Neural progenitor cell (in vitro differentiated cells): ENCODE data around the gene FOXO6. TPM values are rescaled to one million over a fixed set of nuclear protein-coding genes. Genes with fewer than 3 reads are reported as not detected.

Experiments
- DNase-seq: peaks from one replicate; pipeline ENCODE4 v3.0.0-alpha.2; 2016; ENCODE audit warnings: low spot score
- H2AFZ ChIP-seq: fragments of 200-600 bp; sonication (generic); replicated peaks from 2 replicates; pipeline ENCODE4 v1.6.1; 2016; ENCODE audit warnings: antibody characterized with exemption
- H3F3A ChIP-seq: fragments of 200-600 bp; sonication (generic); 2 replicates; pipeline ENCODE4 v1.6.1; 2016; ENCODE audit warnings: antibody characterized with exemption, low read depth
- H3K27ac ChIP-seq: fragments of 200-600 bp; sonication (generic); 2 replicates; pipeline ENCODE4 v1.5.1; 2016; ENCODE audit warnings: mild to moderate bottlenecking
- H3K27me3 ChIP-seq: fragments of 200-600 bp; sonication (generic); 2 replicates; pipeline ENCODE4 v1.6.1; 2016; ENCODE audit warnings: mild to moderate bottlenecking, moderate library complexity
- H3K36me3 ChIP-seq: fragments of 200-600 bp; sonication (generic); 2 replicates; pipeline ENCODE4 v1.5.1; 2016
- H3K4me1 ChIP-seq: fragments of 200-600 bp; sonication (generic); 2 replicates; pipeline ENCODE4 v1.6.1; 2016; ENCODE audit warnings: mixed run types
- H3K4me2 ChIP-seq: fragments of 200-600 bp; sonication (generic); 2 replicates; pipeline ENCODE4 v1.6.1; 2016
- H3K4me3 ChIP-seq: fragments of 200-600 bp; sonication (generic); 2 replicates; pipeline ENCODE4 v1.5.1; 2016
- H3K79me2 ChIP-seq: fragments of 200-600 bp; sonication (generic); 2 replicates; pipeline ENCODE4 v1.6.1; 2016; ENCODE audit warnings: low read depth
- H3K9ac ChIP-seq: fragments of 200-600 bp; sonication (generic); 2 replicates; pipeline ENCODE4 v1.6.1; 2016
- H3K9me3 ChIP-seq: fragments of 200-600 bp; sonication (generic); 2 replicates; pipeline ENCODE4 v1.5.1; 2016; ENCODE audit warnings: low read depth
- H4K20me1 ChIP-seq: fragments of 200-600 bp; sonication (generic); 2 replicates; pipeline ENCODE4 v1.6.1; 2016; ENCODE audit warnings: low read depth
- H3K27ac Mint-ChIP-seq: 3 replicates; pipeline ENCODE4 v1.8.0; 2021; ENCODE audit warnings: mixed read lengths
- H3K27me3 Mint-ChIP-seq: 2 replicates; pipeline ENCODE4 v1.8.0; 2022; ENCODE audit warnings: low read depth, mild to moderate bottlenecking, inconsistent platforms, moderate library complexity, mixed read lengths; ENCODE audit not compliant: insufficient read depth
- H3K36me3 Mint-ChIP-seq: 3 replicates; pipeline ENCODE4 v1.8.0; 2021; ENCODE audit warnings: mixed read lengths
- H3K4me1 Mint-ChIP-seq: 3 replicates; pipeline ENCODE4 v1.8.0; 2021; ENCODE audit warnings: mixed read lengths
- H3K4me3 Mint-ChIP-seq: 3 replicates; pipeline ENCODE4 v1.8.0; 2021; ENCODE audit warnings: mild to moderate bottlenecking, moderate library complexity, mixed read lengths
- H3K9me3 Mint-ChIP-seq: 3 replicates; pipeline ENCODE4 v1.8.0; 2020; ENCODE audit warnings: mixed read lengths
- EZH2 ChIP-seq: fragments of 200-600 bp; sonication (generic); IDR thresholded peaks from 2 replicates; pipeline ENCODE4 v1.6.1; 2017; ENCODE audit warnings: antibody characterized with exemption, mild to moderate bottlenecking, moderate library complexity
- EZH2phosphoT487 ChIP-seq: fragments of 200-600 bp; sonication (generic); IDR thresholded peaks from 2 replicates; pipeline ENCODE4 v1.6.1; 2017; ENCODE audit warnings: antibody characterized with exemption
- total RNA-seq: library from RNA; depleted of rRNA; stranded (reverse); fragments of >200 nt; gene quantifications from 2 replicates; pipeline ENCODE4 v1.2.3, GENCODE V29; 2015; ENCODE audit warnings: low replicate concordance
- TF ChIP-seq, protein P1 (sequence below): fragments of 200-600 bp; sonication (generic); IDR thresholded peaks from 2 replicates; pipeline ENCODE4 v1.5.1; 2017; ENCODE audit warnings: antibody characterized with exemption, mild to moderate bottlenecking

FOXO6 gene
- total RNA-seq, 1 donor from 2014 or later, result not detected

DNA sequence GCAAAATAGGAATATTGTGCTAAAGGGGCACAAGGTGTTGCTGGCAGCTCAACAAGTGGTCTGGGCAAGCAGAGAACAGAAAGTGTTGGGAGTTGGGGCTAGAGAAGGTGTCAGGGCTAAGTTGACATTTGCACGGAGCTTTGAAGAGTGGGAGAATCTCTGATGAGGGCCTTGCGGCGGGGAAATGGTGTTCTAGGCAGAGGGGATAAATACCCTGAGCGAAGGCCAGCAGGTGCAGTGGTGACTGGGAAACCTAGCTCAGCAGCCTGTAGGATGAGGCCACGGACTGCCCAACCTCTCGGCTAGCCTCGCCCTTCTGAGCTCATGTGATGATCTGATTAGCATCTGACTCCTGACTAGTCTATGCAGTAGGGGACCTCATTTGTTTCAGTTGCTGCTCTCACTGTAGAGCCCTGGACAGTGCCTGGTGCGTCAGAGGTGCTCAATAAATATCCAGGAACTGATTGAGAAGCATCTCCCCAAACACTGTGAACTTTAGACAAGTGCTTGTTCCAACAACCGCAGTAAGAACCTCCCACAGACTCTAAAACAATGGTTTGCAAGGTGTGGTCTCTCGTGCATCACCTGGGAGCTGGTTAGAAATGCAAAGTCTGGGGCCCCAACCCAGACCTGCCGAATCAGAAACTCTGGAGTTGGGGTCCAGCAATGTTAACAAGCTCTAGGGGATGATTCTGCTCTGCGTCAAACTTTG, 1.0 kb upstream of the FOXO6 start:
- H3K9me3 Mint-ChIP-seq, result no peaks in the 10 kb centered on the region
- Histone ChIP-seq H3K4me3 (peak overlapping the region; percentile 36), H3K27me3 (peaks cover 44% of the 10 kb centered on the region)

GRCh38 chr1:41361495-41362356, 492 bp downstream of the FOXO6 start:
- DNase-seq, result peak; percentile 71
- no peak overlapping the region for H3K9ac ChIP-seq

More for the DNA sequence above, 1.0 kb upstream of the FOXO6 start:
- H3F3A ChIP-seq, result peaks cover 25% of the 10 kb centered on the region
- H3K9me3 ChIP-seq, result no peaks in the 10 kb centered on the region
- H3K4me2 ChIP-seq, result peak overlapping the region; percentile 74
- Mint-ChIP-seq H3K4me1 (peaks cover 38% of the 10 kb centered on the region), H3K4me3 (peak overlapping the region; percentile 84), H3K27me3 (peaks cover 38% of the 10 kb centered on the region), H3K27ac (peak overlapping the region; percentile 18), H3K36me3 (no peaks in the 10 kb centered on the region)
- TF ChIP-seq EZH2phosphoT487, result no peak
- TF ChIP-seq, protein P1, sequence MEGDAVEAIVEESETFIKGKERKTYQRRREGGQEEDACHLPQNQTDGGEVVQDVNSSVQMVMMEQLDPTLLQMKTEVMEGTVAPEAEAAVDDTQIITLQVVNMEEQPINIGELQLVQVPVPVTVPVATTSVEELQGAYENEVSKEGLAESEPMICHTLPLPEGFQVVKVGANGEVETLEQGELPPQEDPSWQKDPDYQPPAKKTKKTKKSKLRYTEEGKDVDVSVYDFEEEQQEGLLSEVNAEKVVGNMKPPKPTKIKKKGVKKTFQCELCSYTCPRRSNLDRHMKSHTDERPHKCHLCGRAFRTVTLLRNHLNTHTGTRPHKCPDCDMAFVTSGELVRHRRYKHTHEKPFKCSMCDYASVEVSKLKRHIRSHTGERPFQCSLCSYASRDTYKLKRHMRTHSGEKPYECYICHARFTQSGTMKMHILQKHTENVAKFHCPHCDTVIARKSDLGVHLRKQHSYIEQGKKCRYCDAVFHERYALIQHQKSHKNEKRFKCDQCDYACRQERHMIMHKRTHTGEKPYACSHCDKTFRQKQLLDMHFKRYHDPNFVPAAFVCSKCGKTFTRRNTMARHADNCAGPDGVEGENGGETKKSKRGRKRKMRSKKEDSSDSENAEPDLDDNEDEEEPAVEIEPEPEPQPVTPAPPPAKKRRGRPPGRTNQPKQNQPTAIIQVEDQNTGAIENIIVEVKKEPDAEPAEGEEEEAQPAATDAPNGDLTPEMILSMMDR, result no peak
- peaks cover 19% of the 10 kb centered on the region for H4K20me1 ChIP-seq
- DNase-seq, result peak; percentile 72
- no peaks in the 10 kb centered on the region for H3K79me2 ChIP-seq
- peak overlapping the region; percentile 51 for H2AFZ ChIP-seq
- no peak overlapping the region for H3K9ac ChIP-seq
- peaks cover 36% of the 10 kb centered on the region for H3K4me1 ChIP-seq
- H3K36me3 ChIP-seq, result no peaks in the 10 kb centered on the region
- H3K27ac ChIP-seq, result no peak overlapping the region

DNA sequence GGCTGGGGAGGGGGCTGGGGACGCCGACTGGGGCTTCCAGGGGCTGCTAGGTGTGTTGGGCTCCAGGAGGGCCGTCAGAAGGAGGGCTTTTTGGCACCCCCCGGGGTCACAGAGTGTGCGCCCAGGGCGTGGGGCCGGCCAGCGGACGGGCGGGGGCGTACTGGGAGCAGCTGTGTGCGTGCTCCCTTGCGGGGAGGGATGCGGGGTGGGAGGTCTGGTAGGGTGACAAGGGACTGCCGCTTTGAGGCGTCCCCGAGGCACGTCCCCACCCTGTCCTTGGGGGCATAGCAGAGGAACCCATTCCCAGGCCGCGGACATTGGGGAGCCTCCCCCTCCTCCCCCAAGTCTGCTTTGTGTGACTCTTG, 1.1 kb downstream of the FOXO6 start:
- DNase-seq, result no peak
- Histone ChIP-seq H4K20me1 (peaks cover 21% of the 10 kb centered on the region), H3K36me3 (no peaks in the 10 kb centered on the region), H2AFZ (peak overlapping the region; percentile 95), H3K27me3 (peaks cover 66% of the 10 kb centered on the region), H3F3A (peaks cover 32% of the 10 kb centered on the region), H3K9ac (no peak overlapping the region), H3K79me2 (no peaks in the 10 kb centered on the region), H3K4me1 (peaks cover 50% of the 10 kb centered on the region), H3K27ac (no peak overlapping the region), H3K4me3 (peak overlapping the region; percentile 81), H3K4me2 (peak overlapping the region; percentile 100), H3K9me3 (no peaks in the 10 kb centered on the region)
- Mint-ChIP-seq H3K9me3 (no peaks in the 10 kb centered on the region), H3K4me1 (peaks cover 41% of the 10 kb centered on the region), H3K27me3 (peaks cover 38% of the 10 kb centered on the region), H3K27ac (no peak overlapping the region), H3K4me3 (peak overlapping the region; percentile 82), H3K36me3 (no peaks in the 10 kb centered on the region)
- TF ChIP-seq EZH2phosphoT487 (peak; percentile 72), EZH2 (no peak)

More at GRCh38 chr1:41361495-41362356, 492 bp downstream of the FOXO6 start:
- Histone ChIP-seq H3K4me1 (peaks cover 48% of the 10 kb centered on the region), H4K20me1 (peaks cover 21% of the 10 kb centered on the region), H3K36me3 (no peaks in the 10 kb centered on the region), H3K27me3 (peaks cover 59% of the 10 kb centered on the region), H3K9me3 (no peaks in the 10 kb centered on the region), H3K4me2 (peak overlapping the region; percentile 100), H3K27ac (no peak overlapping the region), H3K4me3 (peak overlapping the region; percentile 81), H3K79me2 (no peaks in the 10 kb centered on the region), H2AFZ (peak overlapping the region; percentile 95), H3F3A (peaks cover 27% of the 10 kb centered on the region)
- Mint-ChIP-seq H3K27me3 (peaks cover 40% of the 10 kb centered on the region), H3K4me1 (peaks cover 43% of the 10 kb centered on the region), H3K27ac (no peak overlapping the region), H3K36me3 (no peaks in the 10 kb centered on the region), H3K4me3 (peak overlapping the region; percentile 82), H3K9me3 (no peaks in the 10 kb centered on the region)
- TF ChIP-seq, protein P1, result no peak
- TF ChIP-seq EZH2 (no peak), EZH2phosphoT487 (no peak)
